ENCODE results near the gene MAPKAP1.
A peak's percentile ranks its signal among the peaks of the same experiment; 100 is the strongest.

The MAPKAP1 gene

DNA sequence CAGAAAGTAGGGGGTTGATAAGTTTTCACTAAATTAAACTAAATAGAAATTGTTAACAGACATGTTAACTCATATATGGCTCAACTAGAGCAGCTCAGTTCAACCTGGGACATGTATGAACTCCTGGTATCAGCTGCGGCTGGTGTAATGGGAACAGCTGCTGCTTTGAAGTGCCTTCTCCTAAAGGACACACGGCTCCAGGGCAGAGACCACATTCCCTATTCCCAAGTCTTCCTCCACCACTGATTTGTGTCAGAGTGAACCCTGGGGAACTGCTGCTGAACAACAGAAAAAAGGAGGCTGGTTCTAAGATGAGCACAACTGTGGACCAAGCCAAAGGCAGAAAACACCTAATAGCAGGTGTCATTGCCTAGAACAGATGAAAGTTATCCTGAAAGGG, 71.1 kb downstream of the MAPKAP1 start:
- TF ChIP-seq CTCF (IDR thresholded peaks at IDR 0.05; ENCODE audit: insufficient read depth, low read length) (no peak), SPI1 (IDR thresholded peaks at IDR 0.05; ENCODE audit: borderline replicate concordance, low read depth) (no peak), POLR2AphosphoS5 (IDR thresholded peaks at IDR 0.05; ENCODE audit: low read depth) (no peak), GABPA (IDR thresholded peaks at IDR 0.05; ENCODE audit: low read depth) (no peak), REST (IDR thresholded peaks at IDR 0.05; ENCODE audit: insufficient replicate concordance, low read depth) (no peak)
- no peak overlapping the region for H3K4me3 ChIP-seq (replicated peaks; ENCODE audit: insufficient read depth, low read length)
- DNase-seq (ENCODE audit: low read depth in 1 of 2, low spot score in 1 of 2): no peak

DNA sequence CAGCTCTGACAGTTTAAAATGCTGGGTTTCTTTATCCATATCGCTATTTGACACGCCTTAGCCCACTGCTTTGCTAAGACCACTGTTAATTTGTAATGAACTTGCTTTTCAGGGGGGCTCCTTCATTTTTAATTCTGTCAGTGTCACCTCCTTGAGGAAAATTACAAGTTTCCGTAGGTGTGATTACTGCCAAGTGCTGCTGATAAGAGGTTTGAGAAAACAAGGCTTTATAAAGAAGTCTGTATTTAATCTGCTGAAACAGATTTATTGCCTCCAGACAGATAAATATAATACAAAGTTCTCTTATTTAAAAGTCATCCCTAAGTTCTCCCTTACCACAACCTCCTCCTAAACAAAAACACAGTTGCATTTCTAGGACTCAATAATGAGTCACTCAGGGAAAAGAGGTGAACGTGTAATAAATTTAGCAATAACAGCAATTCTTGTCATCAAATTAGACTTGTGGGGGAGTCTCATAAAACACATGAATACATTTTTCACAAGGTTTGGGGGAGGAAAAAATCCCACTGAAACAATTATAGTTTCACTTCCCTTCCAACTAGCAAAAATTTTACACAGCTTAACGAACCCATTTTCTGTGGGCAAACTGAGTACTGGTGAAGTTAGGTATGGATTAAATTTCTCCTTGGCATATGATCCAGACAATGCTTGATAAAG, 72.8 kb downstream of the MAPKAP1 start:
- no peaks in the 10 kb centered on the region for H3K27me3 ChIP-seq (ENCODE audit: insufficient read depth, poor library complexity, severe bottlenecking)
- peak in 1 of 2 experiments; percentile 68 for DNase-seq (ENCODE audit: low read depth in 1 of 2, low spot score in 1 of 2)
- no peak for TF ChIP-seq POLR2AphosphoS5 (IDR thresholded peaks at IDR 0.05; ENCODE audit: low read depth)
- no peak for TF ChIP-seq GABPA (IDR thresholded peaks at IDR 0.05; ENCODE audit: low read depth)
- TF ChIP-seq CTCF (IDR thresholded peaks at IDR 0.05; ENCODE audit: insufficient read depth, low read length): no peak
- TF ChIP-seq SPI1 (IDR thresholded peaks at IDR 0.05; ENCODE audit: borderline replicate concordance, low read depth): no peak
- no peak for TF ChIP-seq REST (IDR thresholded peaks at IDR 0.05; ENCODE audit: insufficient replicate concordance, low read depth)
- H3K4me3 ChIP-seq (replicated peaks; ENCODE audit: insufficient read depth, low read length): no peak overlapping the region
- H3K27ac ChIP-seq (replicated peaks): no peak overlapping the region

More for the DNA sequence above, 71.1 kb downstream of the MAPKAP1 start:
- Histone ChIP-seq H3K27me3 (ENCODE audit: insufficient read depth, poor library complexity, severe bottlenecking) (no peaks in the 10 kb centered on the region), H3K27ac (replicated peaks) (no peak overlapping the region)

GRCh38 chr9:125633116-125633745, 73.8 kb downstream of the MAPKAP1 start:
- Histone ChIP-seq H3K4me3 (replicated peaks; ENCODE audit: insufficient read depth, low read length) (no peak overlapping the region), H3K27me3 (ENCODE audit: insufficient read depth, poor library complexity, severe bottlenecking) (no peaks in the 10 kb centered on the region), H3K27ac (replicated peaks) (peak overlapping the region; percentile 72)
- no peak for DNase-seq (ENCODE audit: low read depth in 1 of 2, low spot score in 1 of 2)
- TF ChIP-seq REST (IDR thresholded peaks at IDR 0.05; ENCODE audit: insufficient replicate concordance, low read depth) (no peak), CTCF (IDR thresholded peaks at IDR 0.05; ENCODE audit: insufficient read depth, low read length) (no peak), GABPA (IDR thresholded peaks at IDR 0.05; ENCODE audit: low read depth) (no peak), SPI1 (IDR thresholded peaks at IDR 0.05; ENCODE audit: borderline replicate concordance, low read depth) (no peak), POLR2AphosphoS5 (IDR thresholded peaks at IDR 0.05; ENCODE audit: low read depth) (no peak)

Measured in HL-60 (cell line).